Karpas-422 (cell line): Measurements from ENCODE around the gene PALLD. TPM values are rescaled to one million over a fixed set of nuclear protein-coding genes. Genes with fewer than 3 reads are reported as not detected.

Source experiments
- DNase-seq: peaks from one replicate; pipeline ENCODE4 v3.0.0-alpha.2; 2015
- H2AFZ ChIP-seq: fragments of 200-600 bp; sonication (generic); 2 replicates; pipeline ENCODE4 v1.6.1; 2014; ENCODE audit warnings: antibody characterized with exemption, low read length, mixed read lengths
- H3K27ac ChIP-seq: fragments of 200-600 bp; sonication (generic); 2 replicates; pipeline ENCODE4 v1.5.1; 2014; ENCODE audit warnings: mild to moderate bottlenecking, low read length, moderate library complexity
- H3K27me3 ChIP-seq: fragments of 200-600 bp; sonication (generic); 2 replicates; pipeline ENCODE4 v1.6.1; 2014; ENCODE audit warnings: low read length, mixed read lengths
- H3K36me3 ChIP-seq: fragments of 200-600 bp; sonication (generic); 2 replicates; pipeline ENCODE4 v1.6.1; 2014; ENCODE audit warnings: low read length, mixed read lengths; ENCODE audit not compliant: insufficient read depth
- H3K4me1 ChIP-seq: fragments of 200-600 bp; sonication (generic); 2 replicates; pipeline ENCODE4 v1.6.1; 2014; ENCODE audit warnings: mild to moderate bottlenecking, low read length, mixed read lengths
- H3K4me2 ChIP-seq: fragments of 200-600 bp; sonication (generic); 2 replicates; pipeline ENCODE4 v1.6.1; 2014; ENCODE audit warnings: low read length, low read depth, mild to moderate bottlenecking; ENCODE audit not compliant: poor library complexity, severe bottlenecking
- H3K4me3 ChIP-seq: fragments of 200-600 bp; sonication (generic); 2 replicates; pipeline ENCODE4 v1.5.1; 2014; ENCODE audit warnings: mild to moderate bottlenecking, antibody characterized with exemption, low read length, mixed read lengths
- H3K79me2 ChIP-seq: fragments of 200-600 bp; sonication (generic); 2 replicates; pipeline ENCODE4 v1.6.1; 2014; ENCODE audit warnings: mild to moderate bottlenecking, low read length, mixed read lengths
- H3K9ac ChIP-seq: fragments of 200-600 bp; sonication (generic); 2 replicates; pipeline ENCODE4 v1.6.0; 2014; ENCODE audit warnings: low read length
- H3K9me2 ChIP-seq: fragments of 200-600 bp; sonication (generic), shearing (Covaris generic); replicated peaks from 2 replicates; pipeline ENCODE4 v1.6.0; 2014; ENCODE audit warnings: mild to moderate bottlenecking, low read length, moderate library complexity; ENCODE audit not compliant: insufficient read depth
- H3K9me3 ChIP-seq: fragments of 300-700, 200-600 bp; sonication (generic); 2 replicates; pipeline ENCODE4 v1.6.1; 2014; ENCODE audit warnings: low read length, mixed read lengths
- H4K20me1 ChIP-seq: fragments of 200-600 bp; sonication (generic); 2 replicates; pipeline ENCODE4 v1.6.1; 2014; ENCODE audit warnings: mild to moderate bottlenecking, antibody characterized with exemption, low read length, low read depth; ENCODE audit not compliant: insufficient read depth
- total RNA-seq: library from RNA; depleted of rRNA; stranded (reverse); fragments of >200 nt; shearing (Covaris generic); gene quantifications from 2 replicates; pipeline ENCODE4 v1.2.3, GENCODE V29; 2014; ENCODE audit warnings: low replicate concordance

PALLD gene
- total RNA-seq, 1 experiment from 2014 or later: 0.71 TPM

GRCh38 chr4:168831919-168832762 lies 335.3 kb downstream of the PALLD start:
- Histone ChIP-seq H4K20me1 (no peaks in the 10 kb centered on the region), H3K4me1 (peaks cover 13% of the 10 kb centered on the region), H3K79me2 (no peaks in the 10 kb centered on the region), H3K9ac (peak overlapping the region; percentile 65), H3K9me3 (no peaks in the 10 kb centered on the region), H2AFZ (peak overlapping the region; percentile 91; the same call in 1 of the 2 replicates), H3K36me3 (no peaks in the 10 kb centered on the region), H3K4me2 (peak overlapping the region; percentile 78), H3K27ac (no peak overlapping the region), H3K27me3 (no peaks in the 10 kb centered on the region), H3K4me3 (peak overlapping the region; percentile 73), H3K9me2 (no peaks in the 10 kb centered on the region)
- peak; percentile 81 for DNase-seq

GRCh38 chr4:168832763-168833575 lies 336.1 kb downstream of the PALLD start:
- no peaks in the 10 kb centered on the region for H3K9me2 ChIP-seq
- H3K27me3 ChIP-seq: no peaks in the 10 kb centered on the region
- no peaks in the 10 kb centered on the region for H3K36me3 ChIP-seq
- peak overlapping the region; percentile 65 for H3K9ac ChIP-seq
- H4K20me1 ChIP-seq: no peaks in the 10 kb centered on the region
- H3K4me2 ChIP-seq: peak overlapping the region; percentile 78
- no peak overlapping the region for H2AFZ ChIP-seq
- H3K4me1 ChIP-seq: peaks cover 13% of the 10 kb centered on the region
- H3K9me3 ChIP-seq: no peaks in the 10 kb centered on the region
- DNase-seq: no peak
- H3K27ac ChIP-seq: no peak overlapping the region
- H3K79me2 ChIP-seq: no peaks in the 10 kb centered on the region
- peak overlapping the region; percentile 73 for H3K4me3 ChIP-seq

- H3K4me2 ChIP-seq: no peak overlapping the region
These were observed 337.0 kb downstream of the PALLD start for GRCh38 chr4:168833881-168834280.

GRCh38 chr4:168835880-168836454 lies 339.1 kb downstream of the PALLD start:
- no peak for DNase-seq
- H3K79me2 ChIP-seq: no peaks in the 10 kb centered on the region
- no peaks in the 10 kb centered on the region for H3K27me3 ChIP-seq

More at GRCh38 chr4:168833881-168834280, 337.0 kb downstream of the PALLD start:
- Histone ChIP-seq H3K9ac (no peak overlapping the region), H3K27ac (no peak overlapping the region), H3K9me2 (no peaks in the 10 kb centered on the region), H3K4me1 (peaks cover 13% of the 10 kb centered on the region), H3K79me2 (no peaks in the 10 kb centered on the region), H3K27me3 (no peaks in the 10 kb centered on the region), H3K9me3 (no peaks in the 10 kb centered on the region), H2AFZ (no peak overlapping the region), H3K4me3 (no peak overlapping the region), H3K36me3 (no peaks in the 10 kb centered on the region), H4K20me1 (no peaks in the 10 kb centered on the region)
- DNase-seq: no peak

GRCh38 chr4:168836490-168836889 lies 339.6 kb downstream of the PALLD start:
- Histone ChIP-seq H3K79me2 (no peaks in the 10 kb centered on the region), H3K4me2 (no peak overlapping the region), H3K27me3 (no peaks in the 10 kb centered on the region), H3K9me2 (no peaks in the 10 kb centered on the region), H3K27ac (no peak overlapping the region), H2AFZ (no peak overlapping the region), H3K36me3 (no peaks in the 10 kb centered on the region), H4K20me1 (no peaks in the 10 kb centered on the region), H3K9ac (no peak overlapping the region), H3K9me3 (no peaks in the 10 kb centered on the region), H3K4me3 (no peak overlapping the region), H3K4me1 (peaks cover 5% of the 10 kb centered on the region)
- no peak for DNase-seq

More at GRCh38 chr4:168835880-168836454, 339.1 kb downstream of the PALLD start:
- Histone ChIP-seq H4K20me1 (no peaks in the 10 kb centered on the region), H3K9me3 (no peaks in the 10 kb centered on the region), H3K4me2 (no peak overlapping the region), H3K36me3 (no peaks in the 10 kb centered on the region), H3K9me2 (no peaks in the 10 kb centered on the region), H3K4me1 (peaks cover 10% of the 10 kb centered on the region), H3K27ac (no peak overlapping the region), H2AFZ (no peak overlapping the region), H3K4me3 (no peak overlapping the region), H3K9ac (no peak overlapping the region)

- no peak overlapping the region for H2AFZ ChIP-seq
- no peak overlapping the region for H3K9ac ChIP-seq
- no peak for DNase-seq
- H3K4me3 ChIP-seq: no peak overlapping the region
- no peaks in the 10 kb centered on the region for H4K20me1 ChIP-seq
- no peaks in the 10 kb centered on the region for H3K4me1 ChIP-seq
- H3K79me2 ChIP-seq: no peaks in the 10 kb centered on the region
- no peak overlapping the region for H3K27ac ChIP-seq
- no peaks in the 10 kb centered on the region for H3K27me3 ChIP-seq
- no peaks in the 10 kb centered on the region for H3K9me2 ChIP-seq
- no peaks in the 10 kb centered on the region for H3K36me3 ChIP-seq
- H3K4me2 ChIP-seq: no peak overlapping the region
- no peaks in the 10 kb centered on the region for H3K9me3 ChIP-seq
These were observed 341.1 kb downstream of the PALLD start for GRCh38 chr4:168837922-168838321.

- Histone ChIP-seq H3K9ac (no peak overlapping the region), H3K9me3 (no peaks in the 10 kb centered on the region), H2AFZ (no peak overlapping the region), H3K4me3 (no peak overlapping the region), H3K27me3 (no peaks in the 10 kb centered on the region), H3K9me2 (no peaks in the 10 kb centered on the region), H4K20me1 (no peaks in the 10 kb centered on the region), H3K4me2 (no peak overlapping the region), H3K36me3 (no peaks in the 10 kb centered on the region), H3K79me2 (no peaks in the 10 kb centered on the region), H3K4me1 (no peaks in the 10 kb centered on the region), H3K27ac (no peak overlapping the region)
- no peak for DNase-seq
These were observed 343.0 kb downstream of the PALLD start for GRCh38 chr4:168839758-168840391.
